Measurements from ENCODE around the gene ATM. TPM values are rescaled to one million over a fixed set of nuclear protein-coding genes. Genes with fewer than 3 reads are reported as not detected.

ATM gene
- total and polyA plus RNA-seq, 2 experiments from 2014 or later: 27.6 to 59.3 TPM

- Mint-ChIP-seq H3K36me3 (ENCODE audit: low read depth) (peaks cover 20% of the 10 kb centered on the region; the same call in 2 of the 3 replicates), H3K27me3 (ENCODE audit: insufficient read depth, low read depth, poor library complexity) (no peaks in the 10 kb centered on the region), H3K4me3 (no peak overlapping the region), H3K9me3 (no peaks in the 10 kb centered on the region), H3K27ac (no peak overlapping the region), H3K4me1 (no peaks in the 10 kb centered on the region)
- Histone ChIP-seq H3K79me2 (replicated peaks; ENCODE audit: insufficient read depth) (no peaks in the 10 kb centered on the region), H3F3A (replicated peaks; ENCODE audit: low read depth) (no peaks in the 10 kb centered on the region), H3K4me2 (no peak overlapping the region), H3K4me1 (ENCODE audit: insufficient read depth) (no peaks in the 10 kb centered on the region), H3K9me2 (ENCODE audit: insufficient read depth) (no peaks in the 10 kb centered on the region), H3K27ac (ENCODE audit: low read depth) (no peak overlapping the region), H2AFZ (no peak overlapping the region), H4K20me1 (replicated peaks; ENCODE audit: insufficient read depth) (no peaks in the 10 kb centered on the region; the same call in 1 of the 2 replicates), H3K4me3 (no peak overlapping the region), H3K36me3 (ENCODE audit: insufficient read depth) (peaks cover 11% of the 10 kb centered on the region; the same call in 1 of the 2 replicates), H3K27me3 (ENCODE audit: insufficient read depth) (no peaks in the 10 kb centered on the region)
- DNase-seq (ENCODE audit: low spot score) (no peak), ATAC-seq (no peak)
- no peak for TF ChIP-seq REST (IDR thresholded peaks at IDR 0.05; ENCODE audit: unreplicated experiment)
- TF ChIP-seq EZH2phosphoT487 (IDR thresholded peaks at IDR 0.05; ENCODE audit: unreplicated experiment): no peak
- no peak for TF ChIP-seq ZNF331 (CRISPR knock-in tag; IDR thresholded peaks at IDR 0.05; ENCODE audit: low read depth)
Observed at GRCh38 chr11:108239076-108239475, 16.2 kb downstream of the ATM start.

GRCh38 chr11:108241330-108242037 is 18.6 kb downstream of the ATM start:
- no peak overlapping the region for H3K4me3 ChIP-seq
- H3K27ac Mint-ChIP-seq: no peak overlapping the region
- H3K27me3 ChIP-seq (ENCODE audit: insufficient read depth): no peaks in the 10 kb centered on the region
- H3K36me3 Mint-ChIP-seq (ENCODE audit: low read depth): peaks cover 14% of the 10 kb centered on the region; the same call in 2 of the 3 replicates
- H3K36me3 ChIP-seq (ENCODE audit: insufficient read depth): peaks cover 11% of the 10 kb centered on the region; the same call in 1 of the 2 replicates
- no peak overlapping the region for H3K4me2 ChIP-seq
- no peaks in the 10 kb centered on the region for H3K4me1 Mint-ChIP-seq
- H3K27ac ChIP-seq (ENCODE audit: low read depth): no peak overlapping the region
- H3K9me2 ChIP-seq (ENCODE audit: insufficient read depth): no peaks in the 10 kb centered on the region
- no peak for ATAC-seq
- no peak for DNase-seq (ENCODE audit: low spot score)
- H3K9me3 Mint-ChIP-seq: no peaks in the 10 kb centered on the region
- no peaks in the 10 kb centered on the region for H3K27me3 Mint-ChIP-seq (ENCODE audit: insufficient read depth, low read depth, poor library complexity)
- no peak overlapping the region for H3K4me3 Mint-ChIP-seq
- H4K20me1 ChIP-seq (replicated peaks; ENCODE audit: insufficient read depth): no peaks in the 10 kb centered on the region; the same call in 1 of the 2 replicates
- H3F3A ChIP-seq (replicated peaks; ENCODE audit: low read depth): no peaks in the 10 kb centered on the region
- no peaks in the 10 kb centered on the region for H3K79me2 ChIP-seq (replicated peaks; ENCODE audit: insufficient read depth)
- H3K4me1 ChIP-seq (ENCODE audit: insufficient read depth): no peaks in the 10 kb centered on the region
- no peak overlapping the region for H2AFZ ChIP-seq
- TF ChIP-seq CREB1 (CRISPR knock-in tag; IDR thresholded peaks at IDR 0.05; ENCODE audit: low read depth) (no peak), STAT1 (IDR thresholded peaks at IDR 0.05; ENCODE audit: unreplicated experiment) (no peak), ZNF114 (CRISPR knock-in tag; IDR thresholded peaks at IDR 0.05) (no peak), ETS1 (IDR thresholded peaks at IDR 0.05) (no peak), POLR2AphosphoS5 (IDR thresholded peaks at IDR 0.05; ENCODE audit: low read depth) (no peak), REST (IDR thresholded peaks at IDR 0.05; ENCODE audit: unreplicated experiment) (no peak), NANOG (IDR thresholded peaks at IDR 0.05; ENCODE audit: borderline replicate concordance) (no peak), CTCF (conservative IDR thresholded peaks at IDR 0.05; ENCODE audit: low read depth in 2 of 2) (no peak)
